Uterus (tissue), 4 donors: ENCODE results near the gene FAM114A1. TPM values are rescaled to one million over a fixed set of nuclear protein-coding genes. Genes with fewer than 3 reads are reported as not detected.

Experiments used
- DNase-seq, 2 donors: peaks; one replicate each; pipeline ENCODE4 v3.0.0-alpha.2; 2019 to 2020
- H3K27ac ChIP-seq, 2 donors: fragments of 200-600 bp; sonication (generic); 1 replicate in 1 of 2; 2 replicates in 1 of 2; pipeline ENCODE4 v1.5.1; 2016 to 2018
- H3K27me3 ChIP-seq, 2 donors: fragments of 200-600 bp; sonication (generic); one replicate each; pipeline ENCODE4 v1.5.1; 2018 to 2019; ENCODE audit warnings: control low read depth in 1 of 2
- H3K36me3 ChIP-seq, 2 donors: fragments of 200-600 bp; sonication (generic); one replicate each; pipeline ENCODE4 v1.5.1; 2019; ENCODE audit warnings: control low read depth in 1 of 2
- H3K4me1 ChIP-seq, 2 donors: fragments of 200-600 bp; sonication (generic); one replicate each; pipeline ENCODE4 v1.5.1; 2018 to 2019; ENCODE audit warnings: control low read depth in 1 of 2
- H3K4me3 ChIP-seq, 2 donors: fragments of 200-600 bp; sonication (generic); 1 replicate in 1 of 2; 2 replicates in 1 of 2; pipeline ENCODE4 v1.5.1; 2018 to 2019; ENCODE audit warnings: mild to moderate bottlenecking in 1 of 2
- H3K9me3 ChIP-seq, 2 donors: fragments of 200-600 bp; sonication (generic); one replicate each; pipeline ENCODE4 v1.5.1; 2019; ENCODE audit warnings: control low read depth in 1 of 2
- POLR2A ChIP-seq, 2 donors: fragments of 450-650 bp; IDR thresholded peaks; one replicate each; pipeline ENCODE4 v1.6.1; 2016; ENCODE audit warnings: antibody characterized with exemption in 2 of 2, mild to moderate bottlenecking in 1 of 2, moderate library complexity in 1 of 2
- intact Hi-C: fragments of 100-400 bp; cut with DNase I; formaldehyde crosslinking; loops from one replicate; pipeline ENCODE4 v1.15.1; 2023; ENCODE audit warnings: low total_unique reads
- total RNA-seq, 4 donors: library from RNA; depleted of rRNA in 3 of 4; stranded (reverse); fragments of >200 nt in 3 of 4; gene quantifications; one replicate each; pipeline versions ENCODE4 v1.1.0 to v1.2.4, GENCODE V29; 2014 to 2023
- TF ChIP-seq, protein P1 (sequence below), 4 experiments: fragments of 200-600 bp in 2 of 4; fragments of 450-650 bp in 2 of 4; sonication (generic) in 2 of 4; IDR thresholded peaks; one replicate each; pipeline ENCODE4 v1.5.1; 2016 to 2019; ENCODE audit warnings: antibody characterized with exemption in 4 of 4, mild to moderate bottlenecking in 2 of 4, moderate library complexity in 1 of 4
- donor health status: DM: yes; HTN: yes; CAD: no.

The FAM114A1 gene
- total RNA-seq, 4 donors from 2014 or later: 41.2 to 273 (median 52.7) TPM

DNA sequence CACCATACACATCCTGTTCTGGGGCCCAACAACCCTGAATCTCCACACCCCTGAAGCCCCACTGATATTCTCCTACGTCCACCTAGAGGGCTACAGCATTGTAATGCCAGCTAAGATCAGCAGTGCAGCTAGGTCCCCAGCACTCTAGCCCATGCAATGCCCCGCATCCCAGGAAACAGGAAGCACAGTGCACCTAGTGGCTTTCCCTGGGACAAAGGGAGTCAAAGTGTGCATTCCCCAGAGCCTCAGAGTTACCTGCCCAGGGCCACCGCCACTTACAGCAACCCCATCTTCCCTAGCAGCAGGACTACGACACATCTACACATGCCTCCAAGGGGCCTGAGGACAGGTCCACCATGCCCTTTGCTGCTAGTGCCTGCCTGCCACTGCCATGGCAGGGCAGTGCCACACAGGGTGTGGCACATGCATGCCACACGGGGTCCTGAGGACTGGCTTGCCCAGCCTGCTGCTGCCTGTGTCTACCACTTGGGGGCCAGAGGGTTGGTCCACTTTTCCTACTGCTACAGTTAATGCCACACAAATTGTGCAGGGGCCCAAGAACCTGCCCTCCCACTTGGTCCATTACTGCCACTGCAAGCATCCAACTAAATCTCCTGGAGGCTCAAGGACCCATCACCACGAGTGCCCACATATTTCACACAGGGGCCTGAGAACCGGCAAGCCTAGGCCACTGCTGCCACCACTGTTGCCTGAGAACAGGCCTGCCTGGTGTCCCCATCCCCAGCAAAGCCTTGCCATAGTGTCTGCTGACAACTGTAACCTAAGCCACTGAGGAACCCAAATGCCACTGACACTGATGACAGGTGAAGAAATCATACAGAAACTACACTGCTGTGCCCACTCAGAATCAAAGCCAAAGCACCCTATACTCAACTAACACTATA is 34.7 kb upstream of the FAM114A1 start:
- no peaks in the 10 kb centered on the region for H3K4me1 ChIP-seq
- no peaks in the 10 kb centered on the region for H3K27me3 ChIP-seq
- intact Hi-C loops: no loop called here
- no peak for DNase-seq
- no peak overlapping the region for H3K27ac ChIP-seq
- no peak overlapping the region for H3K4me3 ChIP-seq
- no peaks in the 10 kb centered on the region for H3K36me3 ChIP-seq
- TF ChIP-seq, protein P1, sequence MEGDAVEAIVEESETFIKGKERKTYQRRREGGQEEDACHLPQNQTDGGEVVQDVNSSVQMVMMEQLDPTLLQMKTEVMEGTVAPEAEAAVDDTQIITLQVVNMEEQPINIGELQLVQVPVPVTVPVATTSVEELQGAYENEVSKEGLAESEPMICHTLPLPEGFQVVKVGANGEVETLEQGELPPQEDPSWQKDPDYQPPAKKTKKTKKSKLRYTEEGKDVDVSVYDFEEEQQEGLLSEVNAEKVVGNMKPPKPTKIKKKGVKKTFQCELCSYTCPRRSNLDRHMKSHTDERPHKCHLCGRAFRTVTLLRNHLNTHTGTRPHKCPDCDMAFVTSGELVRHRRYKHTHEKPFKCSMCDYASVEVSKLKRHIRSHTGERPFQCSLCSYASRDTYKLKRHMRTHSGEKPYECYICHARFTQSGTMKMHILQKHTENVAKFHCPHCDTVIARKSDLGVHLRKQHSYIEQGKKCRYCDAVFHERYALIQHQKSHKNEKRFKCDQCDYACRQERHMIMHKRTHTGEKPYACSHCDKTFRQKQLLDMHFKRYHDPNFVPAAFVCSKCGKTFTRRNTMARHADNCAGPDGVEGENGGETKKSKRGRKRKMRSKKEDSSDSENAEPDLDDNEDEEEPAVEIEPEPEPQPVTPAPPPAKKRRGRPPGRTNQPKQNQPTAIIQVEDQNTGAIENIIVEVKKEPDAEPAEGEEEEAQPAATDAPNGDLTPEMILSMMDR (IDR thresholded peaks at IDR 0.05): no peak
- TF ChIP-seq POLR2A (IDR thresholded peaks at IDR 0.05): no peak
- H3K9me3 ChIP-seq: peaks cover 0 to 9% of the 10 kb centered on the region in 2 donors

DNA sequence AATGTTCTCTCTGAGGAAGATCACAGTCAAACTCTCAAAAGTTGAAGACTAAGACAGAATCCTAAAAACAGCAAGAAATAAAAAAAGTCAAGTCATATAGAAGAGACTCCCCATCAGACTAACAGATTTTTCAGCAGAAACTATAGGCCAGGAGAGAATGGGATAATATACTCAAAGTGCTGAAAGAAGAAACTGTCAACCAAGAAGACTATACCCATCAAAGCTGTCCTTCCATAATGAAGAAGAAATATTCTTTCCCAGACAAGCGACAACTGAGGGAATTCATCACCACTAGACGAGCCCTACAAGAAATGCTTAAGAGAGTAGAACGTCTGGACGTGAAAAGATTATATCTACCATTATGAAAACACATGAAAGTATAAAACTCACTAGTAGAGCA is 33.0 kb upstream of the FAM114A1 start:
- intact Hi-C loops: no loop called here
- H3K27ac ChIP-seq: no peak overlapping the region
- no peak for DNase-seq
- no peaks in the 10 kb centered on the region for H3K27me3 ChIP-seq
- no peaks in the 10 kb centered on the region for H3K4me1 ChIP-seq
- TF ChIP-seq POLR2A (IDR thresholded peaks at IDR 0.05): no peak
- TF ChIP-seq, protein P1 (IDR thresholded peaks at IDR 0.05): no peak
- no peaks in the 10 kb centered on the region for H3K36me3 ChIP-seq
- H3K9me3 ChIP-seq: peaks cover 0 to 9% of the 10 kb centered on the region in 2 donors
- H3K4me3 ChIP-seq: no peak overlapping the region

DNA sequence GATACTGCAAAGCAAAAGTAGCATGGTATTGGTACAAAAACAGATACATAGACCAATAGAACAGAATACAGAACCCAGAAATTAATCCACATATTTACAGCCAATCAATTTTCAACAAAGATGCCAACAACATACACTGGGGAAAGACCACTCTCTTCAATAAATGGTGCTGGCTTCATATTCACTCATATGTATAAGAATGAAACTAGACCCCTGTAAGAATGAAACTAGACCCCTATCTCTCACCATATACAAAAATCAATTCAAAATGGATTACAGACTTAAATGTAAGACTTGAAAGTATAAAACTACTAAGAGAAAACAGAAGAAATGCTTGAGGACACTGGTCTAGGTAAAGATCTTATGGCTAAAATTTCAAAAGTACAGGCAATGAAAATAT is 30.3 kb upstream of the FAM114A1 start:
- H3K27ac ChIP-seq: no peak overlapping the region
- no peaks in the 10 kb centered on the region for H3K4me1 ChIP-seq
- H3K4me3 ChIP-seq: no peak overlapping the region
- H3K9me3 ChIP-seq: peaks cover 0 to 9% of the 10 kb centered on the region in 2 donors
- TF ChIP-seq, protein P1 (IDR thresholded peaks at IDR 0.05): no peak
- TF ChIP-seq POLR2A (IDR thresholded peaks at IDR 0.05): no peak
- H3K27me3 ChIP-seq: no peaks in the 10 kb centered on the region
- no peak for DNase-seq
- H3K36me3 ChIP-seq: no peaks in the 10 kb centered on the region
- intact Hi-C loops: no loop called here

DNA sequence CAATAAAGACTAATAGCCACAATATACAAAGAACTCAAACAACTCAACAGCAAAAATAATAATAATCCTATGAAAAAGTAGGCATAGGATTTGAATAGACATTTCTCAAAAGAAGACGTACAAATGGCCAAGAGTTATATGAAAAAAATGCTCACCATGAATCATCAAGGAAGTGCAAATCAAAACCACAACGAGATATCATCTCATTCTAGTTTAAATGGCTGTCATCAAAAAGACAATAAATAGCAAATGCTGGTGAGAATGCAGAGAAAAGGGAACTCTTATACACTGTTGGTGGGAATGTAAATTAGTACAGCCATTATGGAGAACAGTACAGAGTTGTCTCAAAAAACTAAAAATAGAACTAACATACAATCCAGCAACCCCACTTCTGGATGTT is 29.8 kb upstream of the FAM114A1 start:
- Histone ChIP-seq H3K36me3 (no peaks in the 10 kb centered on the region), H3K27me3 (no peaks in the 10 kb centered on the region), H3K27ac (no peak overlapping the region), H3K4me3 (no peak overlapping the region), H3K4me1 (no peaks in the 10 kb centered on the region), H3K9me3 (peaks cover 0 to 9% of the 10 kb centered on the region in 2 donors)
- no peak for DNase-seq
- TF ChIP-seq POLR2A (IDR thresholded peaks at IDR 0.05): no peak
- TF ChIP-seq, protein P1 (IDR thresholded peaks at IDR 0.05): no peak
- intact Hi-C loops: no loop called here

- H3K36me3 ChIP-seq: no peaks in the 10 kb centered on the region
- no peak overlapping the region for H3K4me3 ChIP-seq
- H3K27ac ChIP-seq: no peak overlapping the region
- H3K4me1 ChIP-seq: no peaks in the 10 kb centered on the region
- no peaks in the 10 kb centered on the region for H3K27me3 ChIP-seq
- no peaks in the 10 kb centered on the region for H3K9me3 ChIP-seq
- no peak for DNase-seq
- intact Hi-C loops: no loop called here
- no peak for TF ChIP-seq POLR2A (IDR thresholded peaks at IDR 0.05)
- TF ChIP-seq, protein P1 (IDR thresholded peaks at IDR 0.05): no peak
Observed at GRCh38 chr4:38842994-38843393, 24.6 kb upstream of the FAM114A1 start.
